GM18505 (cell line): Measurements from ENCODE around the gene ZNF740.

ENCODE experiments used
- ATAC-seq: cut with Tn5 transposase; IDR thresholded peaks from one replicate; pipeline ENCODE4 v1.9.1; 2021; ENCODE audit not compliant: unreplicated experiment
- POLR2A ChIP-seq: IDR thresholded peaks from 4 replicates; pipeline ENCODE4 v1.6.1; 2011; ENCODE audit warnings: borderline replicate concordance; ENCODE audit not compliant: insufficient read depth, insufficient read length; ENCODE audit errors: extremely low read depth

Gene ZNF740

GRCh38 chr12:53207042-53207441, 26.5 kb downstream of the ZNF740 start, which contains the start of gene ITGB7:
Gene ITGB7, minus strand, starts transcription at chr12:53207251. Its CDS starts 6,808 bp downstream, at chr12:53200443.
- ATAC-seq = peak; percentile 39
- peak; percentile 99 for TF ChIP-seq POLR2A

GRCh38 chr12:53208435-53208834, 27.9 kb downstream of the ZNF740 start:
- ATAC-seq = no peak
- no peak for TF ChIP-seq POLR2A

GRCh38 chr12:53208877-53209463, 28.4 kb downstream of the ZNF740 start:
- peak; percentile 40 for ATAC-seq
- TF ChIP-seq POLR2A = no peak

GRCh38 chr12:53210843-53211242, 30.3 kb downstream of the ZNF740 start:
- TF ChIP-seq POLR2A = no peak
- ATAC-seq = no peak

- ATAC-seq = no peak
- no peak for TF ChIP-seq POLR2A
These were observed 31.2 kb downstream of the ZNF740 start for GRCh38 chr12:53211476-53212381.

GRCh38 chr12:53212931-53213330, 32.4 kb downstream of the ZNF740 start:
- no peak for ATAC-seq
- TF ChIP-seq POLR2A = no peak

- ATAC-seq = no peak
- no peak for TF ChIP-seq POLR2A
These were observed 32.8 kb downstream of the ZNF740 start for GRCh38 chr12:53213348-53213747.

GRCh38 chr12:53214221-53214620, 33.7 kb downstream of the ZNF740 start:
- no peak for ATAC-seq
- TF ChIP-seq POLR2A = no peak

- ATAC-seq = no peak
- no peak for TF ChIP-seq POLR2A
These were observed 34.3 kb downstream of the ZNF740 start for GRCh38 chr12:53214687-53215455.

GRCh38 chr12:53215497-53215896, 35.0 kb downstream of the ZNF740 start:
- no peak for ATAC-seq
- no peak for TF ChIP-seq POLR2A

- ATAC-seq = no peak
- TF ChIP-seq POLR2A = no peak
These were observed 36.8 kb downstream of the ZNF740 start for GRCh38 chr12:53217051-53217930.

- no peak for ATAC-seq
- TF ChIP-seq POLR2A = no peak
These were observed 37.4 kb downstream of the ZNF740 start for GRCh38 chr12:53217931-53218307.
